Measurements from ENCODE around the gene SLC35E4.

DNA sequence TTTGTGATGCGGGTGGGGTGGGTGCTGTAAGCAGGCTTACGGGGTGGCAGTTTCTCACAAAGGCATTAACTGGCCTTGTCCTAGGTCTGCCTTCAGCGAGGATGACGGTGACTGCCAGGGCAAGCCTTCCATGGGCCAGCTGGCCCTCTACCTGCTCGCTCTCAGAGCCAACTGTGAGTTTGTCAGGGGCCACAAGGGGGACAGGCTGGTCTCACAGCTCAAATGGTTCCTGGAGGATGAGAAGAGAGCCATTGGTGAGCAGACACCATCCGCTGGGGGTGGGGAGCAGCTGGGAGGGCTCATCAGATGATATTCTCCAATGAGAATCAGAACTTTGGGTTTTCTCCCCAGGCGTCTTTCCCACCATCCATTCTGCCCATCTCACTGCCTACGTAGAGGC is 22.8 kb upstream of the SLC35E4 start:
- TF ChIP-seq POLR2A (IDR thresholded peaks at IDR 0.05; ENCODE audit: low read depth, low read length) (no peak), POLR2AphosphoS5 (IDR thresholded peaks at IDR 0.05; ENCODE audit: low read depth, low read length) (no peak), TAF1 (IDR thresholded peaks at IDR 0.05; ENCODE audit: borderline replicate concordance, low read depth, low read length) (no peak)

Data from GM12892 (cell line).